Sigmoid colon (tissue), 7 donors: ENCODE measurements around the gene FBXO21. TPM values are rescaled to one million over a fixed set of nuclear protein-coding genes. Genes with fewer than 3 reads are reported as not detected.

Source experiments
- DNase-seq: peaks from one replicate; pipeline ENCODE4 v3.0.0-alpha.2; 2019
- H3K27ac ChIP-seq, 4 donors: fragments of 200-600 bp; sonication (generic); one replicate each; pipeline ENCODE4 v1.5.1; 2016 to 2019; ENCODE audit warnings: mild to moderate bottlenecking in 1 of 4
- H3K27me3 ChIP-seq, 3 donors: fragments of 200-600 bp; sonication (generic); one replicate each; pipeline ENCODE4 v1.5.1; 2019; ENCODE audit warnings: mild to moderate bottlenecking in 1 of 3
- H3K36me3 ChIP-seq, 4 donors: fragments of 200-600 bp; sonication (generic); one replicate each; pipeline ENCODE4 v1.5.1; 2016 to 2019
- H3K4me1 ChIP-seq, 4 donors: fragments of 200-600 bp; sonication (generic); one replicate each; pipeline ENCODE4 v1.5.1; 2017 to 2019
- H3K4me3 ChIP-seq, 4 donors: fragments of 200-600 bp; sonication (generic); one replicate each; pipeline ENCODE4 v1.5.1; 2017 to 2019; ENCODE audit warnings: mild to moderate bottlenecking in 2 of 4, moderate library complexity in 1 of 4
- H3K9me3 ChIP-seq, 4 donors: fragments of 200-600 bp in 3 of 4; sonication (generic) in 3 of 4; one replicate each; pipeline versions ENCODE4 v1.5.1 to v1.6.1; 2013 to 2019
- EP300 ChIP-seq, 4 donors: sonication (generic); formaldehyde crosslinking; IDR thresholded peaks; one replicate each; pipeline ENCODE4 v1.6.1; 2017; ENCODE audit warnings: antibody characterized with exemption in 4 of 4
- POLR2A ChIP-seq, 2 donors: fragments of 450-650 bp; IDR thresholded peaks; one replicate each; pipeline ENCODE4 v1.6.1; 2016; ENCODE audit warnings: antibody characterized with exemption in 2 of 2, mild to moderate bottlenecking in 2 of 2, moderate library complexity in 2 of 2
- POLR2AphosphoS5 ChIP-seq, 4 donors: sonication (generic); formaldehyde crosslinking; IDR thresholded peaks; one replicate each; pipeline ENCODE4 v1.6.1; 2017; ENCODE audit warnings: antibody characterized with exemption in 4 of 4
- WGBS, 2 donors: extraction: QIAGEN DNeasy Blood & Tissue Kit; methylation state at CpG; one replicate each; pipeline ENCODE4 v1.1.7; 2013; 5-methylcytosine and 5-hydroxymethylcytosine counted together
- intact Hi-C: fragments of 100-400 bp; cut with DNase I; formaldehyde crosslinking; loops from one replicate; pipeline ENCODE4 v1.15.1; 2023
- polyA plus RNA-seq, 3 donors: library from polyadenylated mRNA; stranded (reverse); fragments of 200-250 nt; gene quantifications; one replicate each; pipeline ENCODE4 v1.2.3, GENCODE V29; 2013
- total RNA-seq, 4 donors: library from RNA; depleted of rRNA; stranded (reverse); fragments of >200 nt; gene quantifications; one replicate each; pipeline ENCODE4 v1.1.0, GENCODE V29; 2016
- TF ChIP-seq, protein P1 (sequence below), 4 experiments: fragments of 450-650 bp in 3 of 4; fragments of 200-600 bp in 1 of 4; IDR thresholded peaks; one replicate each; pipeline ENCODE4 v1.5.1; 2016 to 2019; ENCODE audit warnings: antibody characterized with exemption in 4 of 4, mild to moderate bottlenecking in 3 of 4, moderate library complexity in 2 of 4
- donor health status: healthy with polysubstance abuse.
- donor health status: Bipolar disorder and iron deficiency.
- donor health status: healthy.

Gene FBXO21
- total and polyA plus RNA-seq, 7 donors = 6.6 to 134 (median 40.7) TPM

DNA sequence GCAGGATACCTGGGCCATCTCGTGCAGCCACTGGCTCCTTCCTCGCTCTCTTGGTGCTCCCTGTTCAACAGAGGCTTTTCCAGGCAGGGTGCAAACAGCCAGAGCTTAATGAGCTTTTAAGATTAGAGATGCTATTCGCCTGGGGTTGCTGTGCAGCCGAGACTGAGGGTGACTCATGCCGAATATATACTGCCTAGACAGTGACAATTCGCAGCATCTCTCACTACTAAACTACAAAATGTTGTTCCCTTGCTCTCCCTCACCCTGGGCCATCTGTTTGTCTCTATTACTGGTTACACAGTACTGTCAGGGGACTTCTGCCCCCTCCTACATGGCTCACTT, 65.0 kb downstream of the FBXO21 start:
- Histone ChIP-seq H3K4me1 (peaks cover 0 to 9% (median 2%) of the 10 kb centered on the region in 4 donors), H3K36me3 (no peaks in the 10 kb centered on the region), H3K4me3 (no peak overlapping the region), H3K9me3 (no peaks in the 10 kb centered on the region), H3K27me3 (no peaks in the 10 kb centered on the region), H3K27ac (peak overlapping the region in 1 of 4 donors; percentile 40)
- TF ChIP-seq EP300 (IDR thresholded peaks at IDR 0.05) (no peak), POLR2AphosphoS5 (IDR thresholded peaks at IDR 0.05) (no peak), POLR2A (IDR thresholded peaks at IDR 0.05) (no peak)
- TF ChIP-seq, protein P1, sequence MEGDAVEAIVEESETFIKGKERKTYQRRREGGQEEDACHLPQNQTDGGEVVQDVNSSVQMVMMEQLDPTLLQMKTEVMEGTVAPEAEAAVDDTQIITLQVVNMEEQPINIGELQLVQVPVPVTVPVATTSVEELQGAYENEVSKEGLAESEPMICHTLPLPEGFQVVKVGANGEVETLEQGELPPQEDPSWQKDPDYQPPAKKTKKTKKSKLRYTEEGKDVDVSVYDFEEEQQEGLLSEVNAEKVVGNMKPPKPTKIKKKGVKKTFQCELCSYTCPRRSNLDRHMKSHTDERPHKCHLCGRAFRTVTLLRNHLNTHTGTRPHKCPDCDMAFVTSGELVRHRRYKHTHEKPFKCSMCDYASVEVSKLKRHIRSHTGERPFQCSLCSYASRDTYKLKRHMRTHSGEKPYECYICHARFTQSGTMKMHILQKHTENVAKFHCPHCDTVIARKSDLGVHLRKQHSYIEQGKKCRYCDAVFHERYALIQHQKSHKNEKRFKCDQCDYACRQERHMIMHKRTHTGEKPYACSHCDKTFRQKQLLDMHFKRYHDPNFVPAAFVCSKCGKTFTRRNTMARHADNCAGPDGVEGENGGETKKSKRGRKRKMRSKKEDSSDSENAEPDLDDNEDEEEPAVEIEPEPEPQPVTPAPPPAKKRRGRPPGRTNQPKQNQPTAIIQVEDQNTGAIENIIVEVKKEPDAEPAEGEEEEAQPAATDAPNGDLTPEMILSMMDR (IDR thresholded peaks at IDR 0.05) = no peak
- 81 to 82% methylated on average over 6 of the region's 6 CpGs for WGBS, 2 donors
- intact Hi-C loops = loop anchor here (10.0 kb wide), 1 partner anchor 420 kb away; no protein-coding TSS in a partner anchor
- no peak for DNase-seq

DNA sequence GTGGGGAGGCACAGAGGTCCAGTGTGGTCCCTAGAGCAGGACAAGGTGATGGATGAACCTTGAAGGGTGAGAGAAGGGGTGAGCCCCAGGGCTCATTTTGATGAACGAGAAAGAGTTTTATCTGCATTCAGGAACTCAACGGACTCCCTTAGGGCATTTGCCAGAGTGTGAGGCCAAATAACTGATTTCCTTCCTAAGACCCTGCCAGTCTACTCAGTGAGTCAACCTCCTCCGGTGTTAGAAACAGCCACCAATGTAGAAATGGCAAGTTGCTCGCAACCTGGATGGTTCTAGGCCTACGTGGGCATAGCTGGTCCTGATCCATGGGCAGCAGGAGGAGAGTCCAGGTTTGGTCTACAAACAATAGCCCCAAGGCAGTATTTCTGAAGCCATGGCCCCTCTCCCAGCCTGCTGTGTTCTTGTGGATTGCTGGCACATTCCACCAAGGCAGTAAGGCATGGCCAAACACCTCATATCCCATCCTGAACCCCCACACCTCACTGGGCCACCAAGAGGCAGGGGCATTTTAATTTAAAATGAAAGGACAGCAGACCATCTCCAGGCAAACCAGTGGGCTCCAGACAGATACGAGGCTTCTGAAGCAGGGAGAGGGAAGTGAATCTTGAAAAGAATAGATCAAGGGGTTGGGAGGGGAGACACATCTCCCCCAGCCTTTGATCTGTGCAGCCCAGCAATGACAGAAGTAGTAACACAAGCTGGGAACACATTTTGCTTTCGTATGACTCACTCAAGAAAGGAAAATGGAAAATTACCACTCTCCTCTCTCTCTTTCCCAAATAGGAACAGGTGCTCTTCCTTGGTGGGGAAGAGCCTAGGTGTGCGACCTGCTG, 65.6 kb downstream of the FBXO21 start:
- no peak for TF ChIP-seq EP300 (IDR thresholded peaks at IDR 0.05)
- Histone ChIP-seq H3K4me1 (peaks cover 0 to 9% (median 2%) of the 10 kb centered on the region in 4 donors), H3K4me3 (no peak overlapping the region), H3K27me3 (no peaks in the 10 kb centered on the region), H3K27ac (peak overlapping the region in 1 of 4 donors; percentile 40), H3K36me3 (no peaks in the 10 kb centered on the region), H3K9me3 (no peaks in the 10 kb centered on the region)
- intact Hi-C loops = loop anchor here (10.0 kb wide), 1 partner anchor 420 kb away; no protein-coding TSS in a partner anchor
- 81 to 88% methylated on average over 8 of the region's 8 CpGs for WGBS, 2 donors
- DNase-seq = no peak

DNA sequence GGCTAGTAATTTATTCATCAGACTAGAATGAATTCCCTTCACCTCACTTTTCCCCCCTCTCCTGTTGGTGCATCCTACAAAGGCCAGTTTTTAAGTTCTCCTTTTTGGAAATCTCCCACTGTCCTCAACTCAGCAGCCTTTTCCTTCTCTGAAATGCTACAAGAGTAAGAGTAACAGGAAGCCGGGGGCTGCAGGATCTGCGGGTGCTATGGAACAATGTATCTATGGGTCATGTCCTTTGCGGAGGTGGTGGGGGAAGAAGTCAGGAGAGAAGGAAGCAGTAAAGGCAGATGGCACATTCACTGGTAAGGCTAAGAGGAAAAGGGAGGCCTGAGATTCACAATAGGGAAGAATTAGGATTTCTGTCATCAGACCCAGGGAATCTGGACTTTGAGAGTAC, 68.8 kb downstream of the FBXO21 start:
- Histone ChIP-seq H3K4me3 (no peak overlapping the region), H3K27me3 (no peaks in the 10 kb centered on the region), H3K27ac (no peak overlapping the region), H3K36me3 (no peaks in the 10 kb centered on the region), H3K4me1 (peaks cover 0 to 9% (median 2%) of the 10 kb centered on the region in 4 donors), H3K9me3 (no peaks in the 10 kb centered on the region)
- DNase-seq = no peak
- intact Hi-C loops = loop anchor here (10.0 kb wide), 1 partner anchor 417 kb away; no protein-coding TSS in a partner anchor
- TF ChIP-seq, protein P1 (IDR thresholded peaks at IDR 0.05) = no peak
- TF ChIP-seq EP300 (IDR thresholded peaks at IDR 0.05) = no peak
- TF ChIP-seq POLR2A (IDR thresholded peaks at IDR 0.05) = no peak
- no peak for TF ChIP-seq POLR2AphosphoS5 (IDR thresholded peaks at IDR 0.05)
- WGBS, 2 donors = 87 to 88% methylated on average over 3 of the region's 3 CpGs

DNA sequence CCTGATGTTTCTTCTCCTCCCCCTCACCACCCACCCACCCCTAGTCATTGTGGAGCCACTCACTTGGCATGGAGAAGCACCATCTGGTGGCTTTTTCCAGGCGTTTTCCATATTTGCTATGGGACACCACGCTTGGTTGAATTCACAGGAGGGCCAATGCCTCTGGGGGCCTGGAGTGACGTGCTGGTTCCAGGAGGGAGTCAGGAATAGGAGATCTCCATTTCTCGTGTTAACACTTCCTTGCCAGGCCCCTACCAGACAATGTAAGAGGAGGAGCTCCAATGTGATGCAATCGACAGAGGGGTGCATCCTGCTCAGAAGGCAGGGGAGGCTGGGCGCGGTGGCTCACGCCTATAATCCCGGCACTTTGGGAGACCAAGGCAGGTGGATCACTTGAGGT, 69.5 kb downstream of the FBXO21 start:
- DNase-seq = no peak
- Histone ChIP-seq H3K27ac (no peak overlapping the region), H3K36me3 (no peaks in the 10 kb centered on the region), H3K4me1 (peaks cover 0 to 9% (median 2%) of the 10 kb centered on the region in 4 donors), H3K27me3 (no peaks in the 10 kb centered on the region), H3K4me3 (no peak overlapping the region), H3K9me3 (no peaks in the 10 kb centered on the region)
- 64 to 77% methylated on average over 9 of the region's 9 CpGs for WGBS, 2 donors
- TF ChIP-seq, protein P1 (IDR thresholded peaks at IDR 0.05) = no peak
- no peak for TF ChIP-seq POLR2AphosphoS5 (IDR thresholded peaks at IDR 0.05)
- no peak for TF ChIP-seq POLR2A (IDR thresholded peaks at IDR 0.05)
- TF ChIP-seq EP300 (IDR thresholded peaks at IDR 0.05) = no peak
- intact Hi-C loops = loop anchor here (10.0 kb wide), 1 partner anchor 416 kb away; no protein-coding TSS in a partner anchor

DNA sequence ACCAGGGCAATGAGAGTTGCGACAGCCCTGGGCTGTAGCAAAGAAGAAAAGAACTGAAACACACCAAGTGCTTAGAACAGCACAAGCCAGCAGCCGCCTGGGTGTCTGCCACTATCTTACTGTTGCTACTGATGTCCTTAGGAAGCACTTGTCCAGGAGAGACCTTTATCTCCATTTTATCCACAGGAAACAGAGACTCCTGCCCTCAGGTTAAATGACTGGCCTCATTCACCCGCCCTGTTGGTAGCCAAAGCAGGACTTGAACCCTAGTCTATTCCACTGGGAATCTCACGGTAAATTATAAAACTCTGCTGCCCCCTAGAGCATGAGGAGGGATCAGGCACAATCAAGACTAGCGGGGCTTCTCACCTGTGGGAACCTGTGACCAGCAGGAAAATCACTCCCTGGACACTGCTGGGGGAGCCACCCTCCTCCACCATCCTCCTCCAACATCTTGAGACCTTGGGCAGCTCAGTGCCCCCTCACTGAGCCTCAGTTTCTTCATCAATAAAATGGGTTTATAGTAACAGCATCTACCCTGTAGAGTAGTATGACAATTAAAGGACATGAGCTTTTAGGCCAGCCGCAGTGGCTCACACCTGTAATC, 70.6 kb downstream of the FBXO21 start:
- Histone ChIP-seq H3K9me3 (no peaks in the 10 kb centered on the region), H3K27ac (peak overlapping the region in 1 of 4 donors; percentile 4), H3K4me3 (no peak overlapping the region), H3K36me3 (no peaks in the 10 kb centered on the region), H3K27me3 (no peaks in the 10 kb centered on the region), H3K4me1 (no peaks in the 10 kb centered on the region)
- WGBS, 2 donors = 49 to 60% methylated on average over 6 of the region's 6 CpGs
- intact Hi-C loops = loop anchor here (1.0 to 10.0 kb wide), 2 partner anchors 94 to 415 kb away; no protein-coding TSS in a partner anchor
- DNase-seq = no peak
- TF ChIP-seq, protein P1 (IDR thresholded peaks at IDR 0.05) = peak in 3 of 4 experiments; percentile 50 to 67 (median 55)
- no peak for TF ChIP-seq EP300 (IDR thresholded peaks at IDR 0.05)
